Hepatocyte (in vitro differentiated cells): ENCODE data around the gene TCF7L1.

Source experiments
- EZH2 ChIP-seq: fragments of 200-600 bp; sonication (generic); IDR thresholded peaks from 2 replicates; pipeline ENCODE4 v1.6.1; 2016; ENCODE audit warnings: antibody characterized with exemption, mild to moderate bottlenecking, borderline replicate concordance
- EZH2phosphoT487 ChIP-seq: fragments of 200-600 bp; sonication (generic); IDR thresholded peaks from one replicate; pipeline ENCODE4 v1.6.1; 2018; ENCODE audit warnings: antibody characterized with exemption, mild to moderate bottlenecking, low read depth, moderate library complexity; ENCODE audit not compliant: unreplicated experiment, severe bottlenecking
- TF ChIP-seq, protein P1 (sequence below): fragments of 200-600 bp; sonication (generic); IDR thresholded peaks from 2 replicates; pipeline ENCODE4 v1.5.1; 2016; ENCODE audit warnings: antibody characterized with exemption, mild to moderate bottlenecking; ENCODE audit not compliant: poor library complexity

DNA sequence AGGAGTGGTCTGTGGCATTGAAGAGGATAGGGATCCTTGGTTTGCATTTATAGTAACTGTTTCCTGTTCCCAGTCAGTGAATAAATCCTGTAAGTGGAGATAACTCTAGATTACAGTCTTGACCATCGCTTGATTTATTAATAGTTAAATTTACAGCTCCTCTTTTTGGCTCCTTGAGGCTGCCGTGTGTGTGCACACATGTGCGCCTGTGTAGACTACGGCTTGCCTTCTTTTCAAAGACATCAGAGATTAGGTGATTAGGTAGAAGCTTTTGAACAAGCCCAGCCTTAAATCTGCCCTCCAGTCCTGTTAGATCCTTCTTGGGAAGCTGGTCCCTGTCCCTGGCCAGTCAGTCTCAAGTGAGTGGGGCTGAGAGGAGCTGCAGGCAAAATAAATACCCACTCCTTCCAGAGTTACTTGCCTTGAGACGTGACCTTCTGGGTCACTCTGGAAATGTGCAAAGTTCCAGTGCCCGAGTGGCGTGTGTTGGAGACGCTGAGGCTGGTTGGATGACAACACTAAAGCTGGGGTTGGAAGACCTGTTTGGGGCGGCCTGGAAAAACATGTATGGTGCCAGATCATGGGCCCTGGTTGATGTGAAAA lies 32.0 kb downstream of the TCF7L1 start:
- TF ChIP-seq, protein P1, sequence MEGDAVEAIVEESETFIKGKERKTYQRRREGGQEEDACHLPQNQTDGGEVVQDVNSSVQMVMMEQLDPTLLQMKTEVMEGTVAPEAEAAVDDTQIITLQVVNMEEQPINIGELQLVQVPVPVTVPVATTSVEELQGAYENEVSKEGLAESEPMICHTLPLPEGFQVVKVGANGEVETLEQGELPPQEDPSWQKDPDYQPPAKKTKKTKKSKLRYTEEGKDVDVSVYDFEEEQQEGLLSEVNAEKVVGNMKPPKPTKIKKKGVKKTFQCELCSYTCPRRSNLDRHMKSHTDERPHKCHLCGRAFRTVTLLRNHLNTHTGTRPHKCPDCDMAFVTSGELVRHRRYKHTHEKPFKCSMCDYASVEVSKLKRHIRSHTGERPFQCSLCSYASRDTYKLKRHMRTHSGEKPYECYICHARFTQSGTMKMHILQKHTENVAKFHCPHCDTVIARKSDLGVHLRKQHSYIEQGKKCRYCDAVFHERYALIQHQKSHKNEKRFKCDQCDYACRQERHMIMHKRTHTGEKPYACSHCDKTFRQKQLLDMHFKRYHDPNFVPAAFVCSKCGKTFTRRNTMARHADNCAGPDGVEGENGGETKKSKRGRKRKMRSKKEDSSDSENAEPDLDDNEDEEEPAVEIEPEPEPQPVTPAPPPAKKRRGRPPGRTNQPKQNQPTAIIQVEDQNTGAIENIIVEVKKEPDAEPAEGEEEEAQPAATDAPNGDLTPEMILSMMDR = no peak
- TF ChIP-seq EZH2phosphoT487 (no peak), EZH2 (no peak)
